Transverse colon (tissue), 1 donor: Measurements from ENCODE around the gene CDIP1.

Experiments used
- EP300 ChIP-seq: sonication (generic); formaldehyde crosslinking; IDR thresholded peaks from one replicate; pipeline ENCODE4 v1.6.1; 2017; ENCODE audit warnings: antibody characterized with exemption, low read depth
- POLR2A ChIP-seq: fragments of 450-650 bp; IDR thresholded peaks from one replicate; pipeline ENCODE4 v1.6.1; 2016; ENCODE audit warnings: antibody characterized with exemption, mild to moderate bottlenecking, moderate library complexity

DNA sequence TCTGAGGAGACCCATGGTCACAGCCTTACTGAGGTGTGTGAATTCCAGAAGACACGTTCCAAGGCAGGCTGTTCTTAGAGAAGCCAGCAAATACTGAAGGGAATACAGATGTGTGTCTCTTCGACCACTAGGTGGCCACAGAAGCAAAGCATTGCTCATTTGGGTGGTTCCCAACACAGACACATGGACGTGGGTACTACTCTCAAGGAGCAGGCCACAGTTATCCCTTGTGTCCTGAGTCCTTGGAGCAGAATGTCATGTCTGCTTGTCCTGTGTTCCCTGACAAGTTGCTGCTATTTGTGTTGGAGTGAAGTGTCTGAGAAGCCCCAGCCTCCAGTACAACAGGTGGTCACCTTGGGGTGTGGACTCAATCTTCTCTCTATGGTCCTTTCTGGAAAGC, 32.1 kb downstream of the CDIP1 start:
- no peak for TF ChIP-seq POLR2A
- no peak for TF ChIP-seq EP300
